ENCODE measurements around the gene ILRUN. TPM values are rescaled to one million over a fixed set of nuclear protein-coding genes. Genes with fewer than 3 reads are reported as not detected.

Gene ILRUN
- polyA plus RNA-seq, 1 donor (not counting 4 experiments of a cell fraction or from before 2014, with no cell fraction given): 64.1 TPM

DNA sequence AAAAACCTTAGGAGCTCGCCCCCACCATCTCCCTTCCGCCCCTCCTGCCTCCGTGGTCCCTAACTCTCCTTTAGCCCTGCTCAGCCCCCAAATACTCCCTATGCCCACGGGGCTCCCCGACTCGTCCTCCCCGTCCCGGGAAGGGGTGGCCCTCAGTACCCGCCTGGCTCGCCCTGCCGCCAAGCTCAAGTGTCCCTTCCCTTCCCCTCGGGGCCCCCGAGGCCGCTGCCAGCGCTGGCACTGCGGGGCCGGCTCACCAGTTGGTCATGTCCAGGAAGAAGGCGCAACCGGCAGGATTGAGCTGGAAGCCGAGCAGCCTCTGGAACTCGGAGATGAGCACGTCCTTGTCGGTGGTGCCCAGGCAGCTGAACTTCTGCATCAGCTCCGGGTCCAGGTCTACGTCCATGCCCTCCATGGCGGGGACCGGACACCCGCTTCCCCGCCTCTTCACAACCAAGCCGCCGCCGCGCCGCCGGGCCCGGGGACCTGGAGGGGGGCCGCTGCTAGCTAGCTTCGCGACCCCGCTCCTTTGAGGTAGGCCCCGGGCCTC is 303 bp downstream of the ILRUN start:
- no peak for DNase-seq (ENCODE audit: low read depth, low spot score)
- H3K4me2 ChIP-seq (ENCODE audit: control insufficient read depth, extremely low read depth, insufficient read depth, low read depth, low read length): peak overlapping the region; percentile 87
- H3K9me1 ChIP-seq (ENCODE audit: control insufficient read depth, extremely low read depth, insufficient read depth, low read length): no peaks in the 10 kb centered on the region
- peak overlapping the region; percentile 95 to 99 (median 95) for H3K4me3 ChIP-seq (ENCODE audit: control insufficient read depth in 2 of 3, extremely low read depth in 1 of 3, insufficient read depth in 2 of 3, low read depth in 1 of 3, low read length in 3 of 3)
- H3K9me3 ChIP-seq (ENCODE audit: control insufficient read depth, low read depth, low read length): no peaks in the 10 kb centered on the region
- H4K20me1 ChIP-seq (ENCODE audit: control insufficient read depth, extremely low read depth, insufficient read depth, low read length): peaks cover 2% of the 10 kb centered on the region
- H3K36me3 ChIP-seq (ENCODE audit: control insufficient read depth in 2 of 2, extremely low read depth in 1 of 2, insufficient read depth in 2 of 2, low read length in 2 of 2): no peaks in the 10 kb centered on the region
- no peaks in the 10 kb centered on the region for H3K27me3 ChIP-seq (ENCODE audit: control insufficient read depth, extremely low read depth, insufficient read depth, low read length)
- FAIRE-seq: no peak
- peak overlapping the region; percentile 86 for H2AFZ ChIP-seq (ENCODE audit: control insufficient read depth, low read length)
- peak overlapping the region; percentile 91 for H3K27ac ChIP-seq (ENCODE audit: control insufficient read depth, insufficient read depth, low read length)
- TF ChIP-seq EZH2 (IDR thresholded peaks at IDR 0.05; ENCODE audit: low read length): no peak
- TF ChIP-seq, protein P1, sequence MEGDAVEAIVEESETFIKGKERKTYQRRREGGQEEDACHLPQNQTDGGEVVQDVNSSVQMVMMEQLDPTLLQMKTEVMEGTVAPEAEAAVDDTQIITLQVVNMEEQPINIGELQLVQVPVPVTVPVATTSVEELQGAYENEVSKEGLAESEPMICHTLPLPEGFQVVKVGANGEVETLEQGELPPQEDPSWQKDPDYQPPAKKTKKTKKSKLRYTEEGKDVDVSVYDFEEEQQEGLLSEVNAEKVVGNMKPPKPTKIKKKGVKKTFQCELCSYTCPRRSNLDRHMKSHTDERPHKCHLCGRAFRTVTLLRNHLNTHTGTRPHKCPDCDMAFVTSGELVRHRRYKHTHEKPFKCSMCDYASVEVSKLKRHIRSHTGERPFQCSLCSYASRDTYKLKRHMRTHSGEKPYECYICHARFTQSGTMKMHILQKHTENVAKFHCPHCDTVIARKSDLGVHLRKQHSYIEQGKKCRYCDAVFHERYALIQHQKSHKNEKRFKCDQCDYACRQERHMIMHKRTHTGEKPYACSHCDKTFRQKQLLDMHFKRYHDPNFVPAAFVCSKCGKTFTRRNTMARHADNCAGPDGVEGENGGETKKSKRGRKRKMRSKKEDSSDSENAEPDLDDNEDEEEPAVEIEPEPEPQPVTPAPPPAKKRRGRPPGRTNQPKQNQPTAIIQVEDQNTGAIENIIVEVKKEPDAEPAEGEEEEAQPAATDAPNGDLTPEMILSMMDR (optimal IDR thresholded peaks at IDR 0.05 in 1 of 3, IDR thresholded peaks at IDR 0.05 in 1 of 3, conservative IDR thresholded peaks at IDR 0.05 in 1 of 3; ENCODE audit: extremely low read depth in 1 of 3, insufficient read depth in 2 of 3, low read length in 3 of 3): no peak
- peak overlapping the region; percentile 95 for H3K9ac ChIP-seq (ENCODE audit: control insufficient read depth, extremely low read depth, insufficient read depth, low read length)
- H3K4me1 ChIP-seq (ENCODE audit: control insufficient read depth, extremely low read depth, insufficient read depth, low read length): peaks cover 13% of the 10 kb centered on the region
- H3K79me2 ChIP-seq (ENCODE audit: control insufficient read depth, insufficient read depth, low read length): peaks cover 53% of the 10 kb centered on the region
- dilution Hi-C loops (cut with MboI; ENCODE audit: extremely low pct_ligation_motif_present, low sequenced_read_pairs): no loop called here

DNA sequence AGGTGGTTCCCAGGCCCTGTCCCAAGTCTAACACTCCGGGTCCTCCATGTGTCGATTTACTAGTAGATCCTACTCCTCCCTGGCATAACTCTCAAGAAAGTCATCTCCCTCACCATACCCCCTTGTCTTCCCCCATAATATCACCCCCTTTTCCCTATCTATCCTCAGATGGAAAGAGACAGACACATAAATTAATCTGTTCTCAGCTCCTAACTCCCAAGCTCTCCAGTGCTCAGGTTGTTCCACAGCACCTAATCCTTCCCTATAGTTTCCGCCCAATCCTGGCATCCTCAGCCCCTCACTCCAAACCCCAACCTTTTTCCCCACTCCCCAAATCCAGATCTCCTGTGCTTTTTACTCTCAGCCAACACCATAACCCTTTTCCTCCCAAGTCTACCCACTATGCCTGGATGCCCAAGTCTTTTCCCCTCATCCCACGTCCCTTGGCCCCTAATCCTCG is 808 bp downstream of the ILRUN start:
- Histone ChIP-seq H4K20me1 (ENCODE audit: control insufficient read depth, extremely low read depth, insufficient read depth, low read length) (peaks cover 2% of the 10 kb centered on the region), H2AFZ (ENCODE audit: control insufficient read depth, low read length) (no peak overlapping the region), H3K27ac (ENCODE audit: control insufficient read depth, insufficient read depth, low read length) (peak overlapping the region; percentile 91), H3K4me2 (ENCODE audit: control insufficient read depth, extremely low read depth, insufficient read depth, low read depth, low read length) (peak overlapping the region; percentile 87), H3K79me2 (ENCODE audit: control insufficient read depth, insufficient read depth, low read length) (peaks cover 57% of the 10 kb centered on the region), H3K27me3 (ENCODE audit: control insufficient read depth, extremely low read depth, insufficient read depth, low read length) (no peaks in the 10 kb centered on the region), H3K4me3 (ENCODE audit: control insufficient read depth in 2 of 3, extremely low read depth in 1 of 3, insufficient read depth in 2 of 3, low read depth in 1 of 3, low read length in 3 of 3) (peak overlapping the region; percentile 95 to 99 (median 95)), H3K4me1 (ENCODE audit: control insufficient read depth, extremely low read depth, insufficient read depth, low read length) (peaks cover 13% of the 10 kb centered on the region), H3K36me3 (ENCODE audit: control insufficient read depth in 2 of 2, extremely low read depth in 1 of 2, insufficient read depth in 2 of 2, low read length in 2 of 2) (no peaks in the 10 kb centered on the region), H3K9ac (ENCODE audit: control insufficient read depth, extremely low read depth, insufficient read depth, low read length) (peak overlapping the region; percentile 95), H3K9me3 (ENCODE audit: control insufficient read depth, low read depth, low read length) (no peaks in the 10 kb centered on the region), H3K9me1 (ENCODE audit: control insufficient read depth, extremely low read depth, insufficient read depth, low read length) (no peaks in the 10 kb centered on the region)
- DNase-seq (ENCODE audit: low read depth, low spot score) (no peak), FAIRE-seq (no peak)
- dilution Hi-C loops (cut with MboI; ENCODE audit: extremely low pct_ligation_motif_present, low sequenced_read_pairs): no loop called here
- TF ChIP-seq, protein P1 (optimal IDR thresholded peaks at IDR 0.05 in 1 of 3, IDR thresholded peaks at IDR 0.05 in 1 of 3, conservative IDR thresholded peaks at IDR 0.05 in 1 of 3; ENCODE audit: extremely low read depth in 1 of 3, insufficient read depth in 2 of 3, low read length in 3 of 3): no peak
- no peak for TF ChIP-seq EZH2 (IDR thresholded peaks at IDR 0.05; ENCODE audit: low read length)
